ENCODE results near the gene NGRN. TPM values are rescaled to one million over a fixed set of nuclear protein-coding genes. Genes with fewer than 3 reads are reported as not detected.
A peak's percentile ranks its signal among the peaks of the same experiment; 100 is the strongest.
"Not testable (repeated sequence)": the region's sequence is repeated elsewhere in the genome, so short reads cannot be mapped to it uniquely, and the experiment has no call there.

Gene NGRN
- total RNA-seq, 1 donor from 2014 or later: 94.0 TPM

- no peak for DNase-seq (ENCODE audit: low spot score)
- no peaks in the 10 kb centered on the region for H3K36me3 Mint-ChIP-seq (ENCODE audit: low read depth)
- H3K4me1 Mint-ChIP-seq (ENCODE audit: low read depth): no peaks in the 10 kb centered on the region
- TF ChIP-seq, protein P1, sequence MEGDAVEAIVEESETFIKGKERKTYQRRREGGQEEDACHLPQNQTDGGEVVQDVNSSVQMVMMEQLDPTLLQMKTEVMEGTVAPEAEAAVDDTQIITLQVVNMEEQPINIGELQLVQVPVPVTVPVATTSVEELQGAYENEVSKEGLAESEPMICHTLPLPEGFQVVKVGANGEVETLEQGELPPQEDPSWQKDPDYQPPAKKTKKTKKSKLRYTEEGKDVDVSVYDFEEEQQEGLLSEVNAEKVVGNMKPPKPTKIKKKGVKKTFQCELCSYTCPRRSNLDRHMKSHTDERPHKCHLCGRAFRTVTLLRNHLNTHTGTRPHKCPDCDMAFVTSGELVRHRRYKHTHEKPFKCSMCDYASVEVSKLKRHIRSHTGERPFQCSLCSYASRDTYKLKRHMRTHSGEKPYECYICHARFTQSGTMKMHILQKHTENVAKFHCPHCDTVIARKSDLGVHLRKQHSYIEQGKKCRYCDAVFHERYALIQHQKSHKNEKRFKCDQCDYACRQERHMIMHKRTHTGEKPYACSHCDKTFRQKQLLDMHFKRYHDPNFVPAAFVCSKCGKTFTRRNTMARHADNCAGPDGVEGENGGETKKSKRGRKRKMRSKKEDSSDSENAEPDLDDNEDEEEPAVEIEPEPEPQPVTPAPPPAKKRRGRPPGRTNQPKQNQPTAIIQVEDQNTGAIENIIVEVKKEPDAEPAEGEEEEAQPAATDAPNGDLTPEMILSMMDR (IDR thresholded peaks at IDR 0.05): peak; percentile 73
- no peak overlapping the region for H3K27ac Mint-ChIP-seq (ENCODE audit: unreplicated experiment)
- no peaks in the 10 kb centered on the region for H3K27me3 Mint-ChIP-seq (ENCODE audit: low read depth)
- no peaks in the 10 kb centered on the region for H3K9me3 Mint-ChIP-seq (ENCODE audit: low read depth)
- no peak overlapping the region for H3K4me3 Mint-ChIP-seq (ENCODE audit: unreplicated experiment)
These were observed 21.2 kb downstream of the NGRN start for GRCh38 chr15:90286678-90287077.

- DNase-seq (ENCODE audit: low spot score): no peak
- H3K27me3 Mint-ChIP-seq (ENCODE audit: low read depth): no peaks in the 10 kb centered on the region
- no peaks in the 10 kb centered on the region for H3K36me3 Mint-ChIP-seq (ENCODE audit: low read depth)
- H3K9me3 Mint-ChIP-seq (ENCODE audit: low read depth): no peaks in the 10 kb centered on the region
- TF ChIP-seq, protein P1 (IDR thresholded peaks at IDR 0.05): no peak
- H3K4me3 Mint-ChIP-seq (ENCODE audit: unreplicated experiment): no peak overlapping the region
- no peaks in the 10 kb centered on the region for H3K4me1 Mint-ChIP-seq (ENCODE audit: low read depth)
- no peak overlapping the region for H3K27ac Mint-ChIP-seq (ENCODE audit: unreplicated experiment)
These were observed 21.6 kb downstream of the NGRN start for GRCh38 chr15:90287101-90287500.

GRCh38 chr15:90287946-90288345 is 22.5 kb downstream of the NGRN start:
- H3K27ac Mint-ChIP-seq (ENCODE audit: unreplicated experiment): no peak overlapping the region
- H3K4me1 Mint-ChIP-seq (ENCODE audit: low read depth): no peaks in the 10 kb centered on the region
- H3K9me3 Mint-ChIP-seq (ENCODE audit: low read depth): no peaks in the 10 kb centered on the region
- TF ChIP-seq, protein P1 (IDR thresholded peaks at IDR 0.05): no peak
- no peaks in the 10 kb centered on the region for H3K36me3 Mint-ChIP-seq (ENCODE audit: low read depth)
- DNase-seq (ENCODE audit: low spot score): no peak
- H3K27me3 Mint-ChIP-seq (ENCODE audit: low read depth): no peaks in the 10 kb centered on the region
- no peak overlapping the region for H3K4me3 Mint-ChIP-seq (ENCODE audit: unreplicated experiment)

GRCh38 chr15:90291679-90292356 is 26.3 kb downstream of the NGRN start:
- no peak overlapping the region for H3K27ac Mint-ChIP-seq (ENCODE audit: unreplicated experiment)
- H3K9me3 Mint-ChIP-seq (ENCODE audit: low read depth): no peaks in the 10 kb centered on the region
- H3K36me3 Mint-ChIP-seq (ENCODE audit: low read depth): no peaks in the 10 kb centered on the region
- peaks cover 13% of the 10 kb centered on the region for H3K4me1 Mint-ChIP-seq (ENCODE audit: low read depth)
- no peaks in the 10 kb centered on the region for H3K27me3 Mint-ChIP-seq (ENCODE audit: low read depth)
- no peak for DNase-seq (ENCODE audit: low spot score)
- H3K4me3 Mint-ChIP-seq (ENCODE audit: unreplicated experiment): no peak overlapping the region
- TF ChIP-seq, protein P1 (IDR thresholded peaks at IDR 0.05): no peak

GRCh38 chr15:90293040-90293810 is 27.8 kb downstream of the NGRN start:
- TF ChIP-seq, protein P1 (IDR thresholded peaks at IDR 0.05): peak; percentile 87
- DNase-seq (ENCODE audit: low spot score); H3K4me3 Mint-ChIP-seq (ENCODE audit: unreplicated experiment); H3K27ac Mint-ChIP-seq (ENCODE audit: unreplicated experiment); H3K9me3 Mint-ChIP-seq (ENCODE audit: low read depth); H3K27me3 Mint-ChIP-seq (ENCODE audit: low read depth); H3K36me3 Mint-ChIP-seq (ENCODE audit: low read depth): not testable (repeated sequence)
- H3K4me1 Mint-ChIP-seq (ENCODE audit: low read depth): peaks cover 13% of the 10 kb centered on the region
